Measurements from ENCODE around the gene NUDT3. TPM values are rescaled to one million over a fixed set of nuclear protein-coding genes. Genes with fewer than 3 reads are reported as not detected.

The NUDT3 gene
- total and polyA plus RNA-seq, 2 experiments from 2014 or later = 8.1 to 11.5 TPM

- Histone ChIP-seq H3K4me3 (no peak overlapping the region), H3K27me3 (replicated peaks; ENCODE audit: insufficient read depth) (no peaks in the 10 kb centered on the region), H3K79me2 (ENCODE audit: insufficient read depth) (no peaks in the 10 kb centered on the region), H3F3A (ENCODE audit: insufficient read depth) (peaks cover 16% of the 10 kb centered on the region; the same call in 1 of the 2 replicates), H3K9me2 (ENCODE audit: insufficient read depth) (no peaks in the 10 kb centered on the region), H2AFZ (no peak overlapping the region), H3K9me3 (ENCODE audit: low read depth) (no peaks in the 10 kb centered on the region), H3K9ac (no peak overlapping the region), H3K4me1 (ENCODE audit: insufficient read depth) (0 out of 2 replicates have a peak, but pooled peaks cover 8% of the 10 kb centered on the region), H3K27ac (no peak overlapping the region), H3K36me3 (ENCODE audit: low read depth) (no peaks in the 10 kb centered on the region), H4K20me1 (ENCODE audit: insufficient read depth) (no peaks in the 10 kb centered on the region), H3K4me2 (ENCODE audit: unreplicated experiment) (no peak overlapping the region)
- DNase-seq = no peak
- TF ChIP-seq EZH2 (IDR thresholded peaks at IDR 0.05; ENCODE audit: insufficient read depth, poor library complexity, severe bottlenecking) (no peak), EZH2phosphoT487 (IDR thresholded peaks at IDR 0.05; ENCODE audit: insufficient read depth, low read depth) (no peak)
- in situ Hi-C loops (cut with MboI) = no loop called here
- 93 to 96% methylated on average over 5 to 8 of the region's 8 CpGs for WGBS, 2 experiments (ENCODE audit: low coverage in 1 of 2, low lambda C conversion rate in 2 of 2, missing lambda C conversion rate in 2 of 2)
Observed at GRCh38 chr6:34229877-34230276, 162.6 kb downstream of the NUDT3 start.

Small RNA genes within 50 kb of the gene (microRNA-seq; reads per million reads assigned to microRNA genes)
- not detected for gene MIR6835 (ENCODE audit: borderline number of aligned reads)

Small RNA genes within 50 kb of the gene (small RNA-seq; reads per million reads assigned to genes)
- not detected for gene MIR6835 (ENCODE audit: low read depth, low replicate concordance)

Other genes starting within 250 kb of the NUDT3 start
- gene GRM4, start 246.6 kb downstream of the NUDT3 start, total RNA-seq (2014; rRNA removed; shearing (Covaris generic)) = 0.22 and 0.38 TPM in 2 replicates
- gene GRM4, start 246.6 kb downstream of the NUDT3 start, polyA plus RNA-seq (2016; fragmentation: Nextera tagmentation; extraction: Ambion mirVana) = 0.10 and 0.57 TPM in 2 replicates
- gene HMGA1, start 155.8 kb downstream of the NUDT3 start, total RNA-seq (2014; rRNA removed; shearing (Covaris generic)) = 197 and 243 TPM in 2 replicates
- gene HMGA1, start 155.8 kb downstream of the NUDT3 start, polyA plus RNA-seq (2016; fragmentation: Nextera tagmentation; extraction: Ambion mirVana) = 332 and 351 TPM in 2 replicates
- 27.6 and 35.1 TPM in 2 replicates for gene SMIM29, start 143.7 kb downstream of the NUDT3 start, total RNA-seq (2014; rRNA removed; shearing (Covaris generic))
- 55.1 and 58.3 TPM in 2 replicates for gene SMIM29, start 143.7 kb downstream of the NUDT3 start, polyA plus RNA-seq (2016; fragmentation: Nextera tagmentation; extraction: Ambion mirVana)
- 1,857 and 2,539 TPM in 2 replicates for gene RPS10, start 33.4 kb upstream of the NUDT3 start, total RNA-seq (2014; rRNA removed; shearing (Covaris generic))
- 573 and 596 TPM in 2 replicates for gene RPS10, start 33.4 kb upstream of the NUDT3 start, polyA plus RNA-seq (2016; fragmentation: Nextera tagmentation; extraction: Ambion mirVana)
- gene PACSIN1, start 73.4 kb upstream of the NUDT3 start, total RNA-seq (2014; rRNA removed; shearing (Covaris generic)) = not detected in 2 replicates
- not detected in 2 replicates for gene PACSIN1, start 73.4 kb upstream of the NUDT3 start, polyA plus RNA-seq (2016; fragmentation: Nextera tagmentation; extraction: Ambion mirVana)
- not detected in 2 replicates for gene SPDEF, start 163.7 kb upstream of the NUDT3 start, total RNA-seq (2014; rRNA removed; shearing (Covaris generic))
- not detected in 2 replicates for gene SPDEF, start 163.7 kb upstream of the NUDT3 start, polyA plus RNA-seq (2016; fragmentation: Nextera tagmentation; extraction: Ambion mirVana)